Liver (tissue), 9 donors: Measurements from ENCODE around the gene WNT10A. TPM values are rescaled to one million over a fixed set of nuclear protein-coding genes. Genes with fewer than 3 reads are reported as not detected.
A peak's percentile ranks its signal among the peaks of the same experiment; 100 is the strongest.

Experiments
- DNase-seq: peaks from one replicate; pipeline ENCODE4 v3.0.0-alpha.2; 2017; ENCODE audit warnings: low spot score
- H3K27ac ChIP-seq, 2 donors: one replicate each; pipeline ENCODE4 v1.7.0; 2013; ENCODE audit warnings: inconsistent platforms in 2 of 2, low read length in 2 of 2, control low read depth in 1 of 2, low read depth in 1 of 2, mild to moderate bottlenecking in 1 of 2
- H3K27me3 ChIP-seq, 4 donors: one replicate each; pipeline versions ENCODE4 v1.6.1 to v1.7.0; 2013; ENCODE audit warnings: low read length in 3 of 4, inconsistent platforms in 1 of 4, mild to moderate bottlenecking in 1 of 4, moderate library complexity in 1 of 4; ENCODE audit not compliant: control insufficient read depth in 4 of 4, insufficient read depth in 4 of 4
- H3K36me3 ChIP-seq, 4 donors: one replicate each; pipeline versions ENCODE4 v1.6.1 to v1.7.0; 2013; ENCODE audit warnings: low read length in 3 of 4, mild to moderate bottlenecking in 3 of 4, low read depth in 1 of 4, moderate library complexity in 1 of 4; ENCODE audit not compliant: control insufficient read depth in 4 of 4, insufficient read depth in 3 of 4
- H3K4me1 ChIP-seq, 4 donors: one replicate each; pipeline versions ENCODE4 v1.6.1 to v1.7.0; 2013; ENCODE audit warnings: low read length in 3 of 4, mild to moderate bottlenecking in 3 of 4, moderate library complexity in 1 of 4; ENCODE audit not compliant: control insufficient read depth in 4 of 4, insufficient read depth in 4 of 4
- H3K4me3 ChIP-seq, 3 donors: one replicate each; pipeline versions ENCODE4 v1.6.1 to v1.7.0; 2013; ENCODE audit warnings: low read length in 3 of 3, control low read depth in 1 of 3, low read depth in 1 of 3, mild to moderate bottlenecking in 1 of 3
- H3K9ac ChIP-seq, 2 donors: one replicate each; pipeline ENCODE4 v1.7.0; 2013; ENCODE audit warnings: low read length in 2 of 2, mild to moderate bottlenecking in 2 of 2, moderate library complexity in 2 of 2, control low read depth in 1 of 2, low read depth in 1 of 2
- H3K9me3 ChIP-seq, 4 donors: one replicate each; pipeline versions ENCODE4 v1.6.1 to v1.7.0; 2013; ENCODE audit warnings: low read length in 3 of 4; ENCODE audit not compliant: control insufficient read depth in 4 of 4
- ATF3 ChIP-seq: IDR thresholded peaks from 2 replicates; pipeline ENCODE4 v1.6.1; 2016; ENCODE audit warnings: antibody characterized with exemption
- CTCF ChIP-seq: fragments of 150-350 bp; IDR thresholded peaks from 2 replicates; pipeline ENCODE4 v1.5.1; 2017; ENCODE audit warnings: improper control_type of control experiment, low read depth, low read length; ENCODE audit not compliant: missing input control
- EGR1 ChIP-seq, 2 donors: IDR thresholded peaks; 2 replicates each; pipeline ENCODE4 v1.6.1; 2016 to 2018; ENCODE audit warnings: antibody characterized with exemption in 2 of 2, low read depth in 2 of 2
- FOXA1 ChIP-seq: IDR thresholded peaks from 2 replicates; pipeline ENCODE4 v1.6.1; 2016; ENCODE audit warnings: antibody characterized with exemption
- FOXA2 ChIP-seq: IDR thresholded peaks from 2 replicates; pipeline ENCODE4 v1.6.1; 2016; ENCODE audit warnings: antibody characterized with exemption
- GABPA ChIP-seq, 2 donors: IDR thresholded peaks in 1 of 2; conservative IDR thresholded peaks in 1 of 2; 2 replicates each; pipeline ENCODE4 v1.6.1; 2016; ENCODE audit warnings: antibody characterized with exemption in 2 of 2, mild to moderate bottlenecking in 1 of 2, moderate library complexity in 1 of 2
- HNF4A ChIP-seq, 2 donors: conservative IDR thresholded peaks; 2 replicates each; pipeline ENCODE4 v1.6.1; 2016; ENCODE audit warnings: antibody characterized with exemption in 2 of 2, mild to moderate bottlenecking in 2 of 2
- HNF4G ChIP-seq: IDR thresholded peaks from 2 replicates; pipeline ENCODE4 v1.6.1; 2016; ENCODE audit warnings: antibody characterized with exemption
- JUND ChIP-seq, 2 donors: IDR thresholded peaks; 2 replicates each; pipeline ENCODE4 v1.6.1; 2016; ENCODE audit warnings: antibody characterized with exemption in 2 of 2
- MAX ChIP-seq: IDR thresholded peaks from 2 replicates; pipeline ENCODE4 v1.6.1; 2016; ENCODE audit warnings: antibody characterized with exemption
- NR2F2 ChIP-seq: IDR thresholded peaks from 2 replicates; pipeline ENCODE4 v1.6.1; 2016; ENCODE audit warnings: antibody characterized with exemption
- RAD21 ChIP-seq, 2 donors: IDR thresholded peaks; 2 replicates each; pipeline ENCODE4 v1.6.1; 2016; ENCODE audit warnings: antibody characterized with exemption in 2 of 2, mild to moderate bottlenecking in 2 of 2
- REST ChIP-seq: IDR thresholded peaks from 2 replicates; pipeline ENCODE4 v1.6.1; 2016; ENCODE audit warnings: antibody characterized with exemption, mild to moderate bottlenecking
- RXRA ChIP-seq, 2 donors: IDR thresholded peaks; 2 replicates each; pipeline ENCODE4 v1.6.1; 2017 to 2018; ENCODE audit warnings: antibody characterized with exemption in 2 of 2, mild to moderate bottlenecking in 1 of 2
- SP1 ChIP-seq: IDR thresholded peaks from 2 replicates; pipeline ENCODE4 v1.6.1; 2018; ENCODE audit warnings: antibody characterized with exemption, mild to moderate bottlenecking
- TAF1 ChIP-seq: conservative IDR thresholded peaks from 2 replicates; pipeline ENCODE4 v1.6.1; 2016; ENCODE audit warnings: antibody characterized with exemption, mild to moderate bottlenecking
- YY1 ChIP-seq: IDR thresholded peaks from 2 replicates; pipeline ENCODE4 v1.6.1; 2016; ENCODE audit warnings: antibody characterized with exemption, mild to moderate bottlenecking
- WGBS: extraction: QIAGEN DNeasy Blood & Tissue Kit; methylation state at CpG from one replicate; pipeline ENCODE4 v1.1.7; 2013; 5-methylcytosine and 5-hydroxymethylcytosine counted together
- polyA plus RNA-seq, 2 donors: library from polyadenylated mRNA; stranded (reverse) in 1 of 2; unstranded in 1 of 2; fragments of 200-250 nt in 1 of 2; fragments of >200 nt in 1 of 2; fragmentation: Nextera tagmentation in 1 of 2; extraction: Ambion mirVana in 1 of 2; gene quantifications; one replicate each; pipeline versions ENCODE4 v1.2.1 to v1.2.3, GENCODE V29; 2013 to 2015
- total RNA-seq, 2 donors: library from RNA; depleted of rRNA; stranded (reverse); fragments of >200 nt; gene quantifications; one replicate each; pipeline ENCODE4 v1.2.3, GENCODE V29; 2014
- donor health status: healthy.
- donor health status: healthy.
- donor health status: healthy.
- donor health status: healthy.
- donor health status: healthy.

The WNT10A gene
- total RNA-seq: under 1 TPM; 0.05 to 0.08 TPM
- polyA plus RNA-seq: under 1 TPM in 1 of 2 donors, not detected in 1; 0.01 TPM

GRCh38 chr2:218880102-218880858 lies at the start of gene WNT10A:
WNT10A (plus strand) TSS chr2:218880852; CDS start chr2:218880996, 144 bp downstream.
- H3K27me3 ChIP-seq: peaks cover 2 to 33% (median 11%) of the 10 kb centered on the region in 4 donors
- H3K4me1 ChIP-seq: peaks cover 3 to 13% (median 10%) of the 10 kb centered on the region in 4 donors
- H3K9me3 ChIP-seq: no peaks in the 10 kb centered on the region

GRCh38 chr2:218831378-218831990 lies 49.2 kb upstream of the WNT10A start, which contains the start of gene PRKAG3:
PRKAG3 (minus strand) TSS chr2:218831803.
- WGBS: 81% methylated on average over 18 of the region's 18 CpGs
- Histone ChIP-seq H3K27ac (no peak within 1 kb of the TSS), H3K27me3 (no peaks in the 10 kb centered on the region)
- TF ChIP-seq SP1 (no peak), GABPA (IDR thresholded peaks at IDR 0.05 in 1 of 2, conservative IDR thresholded peaks at IDR 0.05 in 1 of 2) (no peak), FOXA2 (no peak), YY1 (no peak), TAF1 (no peak), HNF4G (no peak), EGR1 (IDR thresholded peaks at IDR 0.05; ENCODE audit: low read depth in 2 of 2) (no peak), NR2F2 (no peak), CTCF (no peak), HNF4A (conservative IDR thresholded peaks at IDR 0.05) (no peak), REST (no peak), FOXA1 (no peak), RXRA (IDR thresholded peaks at IDR 0.05) (no peak), JUND (IDR thresholded peaks at IDR 0.05) (no peak), ATF3 (no peak), MAX (no peak), RAD21 (IDR thresholded peaks at IDR 0.05) (no peak)

More at GRCh38 chr2:218880102-218880858, at the start of gene WNT10A:
- H3K36me3 ChIP-seq: no peaks in the 10 kb centered on the region
- no peak within 1 kb of the TSS for H3K27ac ChIP-seq
- no peak within 1 kb of the TSS for H3K9ac ChIP-seq
- H3K4me3 ChIP-seq: peak within 1 kb of the TSS in 1 of 3 donors; percentile 18
- WGBS: 3% methylated on average over 58 of the region's 58 CpGs
- DNase-seq: no peak
- TF ChIP-seq RAD21 (IDR thresholded peaks at IDR 0.05) (no peak), CTCF (no peak), YY1 (no peak), JUND (IDR thresholded peaks at IDR 0.05) (no peak), FOXA2 (no peak), TAF1 (no peak), EGR1 (IDR thresholded peaks at IDR 0.05; ENCODE audit: low read depth in 2 of 2) (no peak)

More at GRCh38 chr2:218831378-218831990, 49.2 kb upstream of the WNT10A start, which contains the start of gene PRKAG3:
- H3K9me3 ChIP-seq: no peaks in the 10 kb centered on the region
- no peaks in the 10 kb centered on the region for H3K36me3 ChIP-seq
- no peak within 1 kb of the TSS for H3K9ac ChIP-seq
- no peak within 1 kb of the TSS for H3K4me3 ChIP-seq
- H3K4me1 ChIP-seq: no peaks in the 10 kb centered on the region
- no peak for DNase-seq
